Tongue (tissue), 2 donors: ENCODE data around the gene CDC34. TPM values are rescaled to one million over a fixed set of nuclear protein-coding genes. Genes with fewer than 3 reads are reported as not detected.

Source experiments
- DNase-seq: peaks from one replicate; pipeline ENCODE4 v3.0.0-alpha.2; 2015
- total RNA-seq: library from RNA; depleted of rRNA; stranded (reverse); fragments of >200 nt; gene quantifications from one replicate; pipeline ENCODE4 v1.2.3, GENCODE V29; 2014

CDC34 gene
- total RNA-seq, 1 donor from 2014 or later, result 64.1 TPM

- DNase-seq, result no peak
Observed at GRCh38 chr19:519449-519865, 12.1 kb upstream of the CDC34 start.

DNA sequence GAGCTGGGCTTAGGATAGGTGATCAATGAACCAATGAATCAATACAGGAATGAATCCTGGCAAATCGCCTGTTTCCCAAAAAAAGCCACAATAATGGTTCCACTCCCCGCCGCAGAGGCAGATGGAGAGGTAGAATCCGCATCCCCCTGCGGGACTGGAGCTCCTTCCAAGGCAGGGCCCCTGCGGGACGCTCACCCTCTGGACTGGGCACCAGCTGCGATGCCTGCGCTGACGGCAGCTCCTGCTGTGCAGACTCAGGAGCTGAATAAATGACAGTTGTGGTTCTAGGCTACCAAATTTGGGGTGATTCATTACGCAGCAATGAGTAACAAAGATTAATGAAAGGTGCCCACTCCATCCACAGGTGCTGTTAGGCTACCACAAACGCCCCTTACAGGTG, 8.8 kb upstream of the CDC34 start:
- no peak for DNase-seq

GRCh38 chr19:524062-524674, 7.4 kb upstream of the CDC34 start:
- no peak for DNase-seq

GRCh38 chr19:525029-525428, 6.5 kb upstream of the CDC34 start:
- no peak for DNase-seq

DNA sequence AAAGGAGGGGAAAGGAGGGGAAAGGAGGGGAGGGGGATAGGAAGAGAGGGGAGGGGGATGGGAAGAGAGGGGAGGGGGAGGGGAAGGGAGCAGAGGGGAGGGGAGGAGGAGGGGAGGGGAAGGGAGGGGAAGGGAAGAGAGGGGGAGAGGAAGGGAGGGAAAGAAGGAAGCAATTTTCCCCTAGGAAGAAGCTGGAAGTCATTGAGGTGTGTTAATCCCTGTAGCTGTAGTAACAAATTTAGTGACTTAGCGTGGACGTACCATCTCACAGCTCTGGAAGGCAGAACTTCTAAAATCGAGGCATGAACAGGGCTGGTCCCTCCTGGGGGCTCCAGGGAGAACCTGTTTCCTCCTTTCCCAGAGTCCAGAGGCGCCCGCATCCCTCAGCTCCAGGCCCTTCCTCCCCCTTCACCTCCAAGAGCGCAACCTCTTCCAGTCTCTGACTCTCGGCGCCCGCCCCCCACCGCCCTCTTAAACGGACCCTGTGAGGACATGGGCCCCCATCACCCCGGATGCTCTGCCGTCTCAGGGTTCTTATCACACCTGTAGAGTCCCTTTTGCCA, 5.6 kb upstream of the CDC34 start:
- no peak for DNase-seq

DNA sequence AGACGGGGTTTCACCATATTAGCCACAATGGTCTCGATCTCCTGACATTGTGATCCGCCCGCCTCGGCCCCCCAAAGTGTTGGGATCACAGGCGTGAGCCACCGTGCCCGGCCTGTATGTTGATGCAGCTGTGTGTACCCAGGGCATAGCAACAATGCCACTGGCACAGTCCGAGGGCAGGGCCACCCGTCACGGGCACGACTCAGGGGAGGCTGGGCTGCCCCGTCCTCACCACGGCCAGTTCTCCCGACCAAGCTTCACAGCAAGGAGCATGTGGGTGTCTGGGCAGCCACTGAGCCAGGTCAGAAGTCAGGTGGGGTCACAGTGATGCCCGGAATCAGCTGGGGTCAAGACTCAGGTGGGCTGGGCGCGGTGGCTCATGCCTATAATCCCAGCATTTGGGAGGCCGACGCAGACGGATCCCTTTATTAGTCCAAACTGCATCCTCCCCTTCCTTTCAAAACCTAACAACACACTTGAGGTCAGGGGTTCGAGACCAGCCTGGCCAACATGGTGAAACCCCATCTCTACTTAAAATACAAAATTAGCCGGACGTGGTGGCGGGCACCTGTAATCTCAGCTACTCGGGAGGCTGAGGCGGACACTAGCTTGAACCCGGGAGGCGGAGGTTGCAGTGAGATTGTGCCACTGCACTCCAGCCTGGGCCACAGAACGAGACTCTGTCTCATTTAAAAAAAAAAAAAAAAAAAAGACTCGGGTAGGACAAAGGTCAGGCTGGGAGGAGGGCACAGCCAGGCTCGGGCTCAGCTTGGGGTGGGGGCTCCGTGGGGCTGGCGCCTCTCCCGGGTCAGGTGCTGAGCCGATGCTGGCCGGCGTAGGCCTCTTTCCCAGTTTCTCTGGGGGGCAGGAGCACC, 1.2 kb upstream of the CDC34 start:
- DNase-seq, result no peak

GRCh38 chr19:531009-531752, 379 bp upstream of the CDC34 start:
- peak; percentile 95 for DNase-seq

DNA sequence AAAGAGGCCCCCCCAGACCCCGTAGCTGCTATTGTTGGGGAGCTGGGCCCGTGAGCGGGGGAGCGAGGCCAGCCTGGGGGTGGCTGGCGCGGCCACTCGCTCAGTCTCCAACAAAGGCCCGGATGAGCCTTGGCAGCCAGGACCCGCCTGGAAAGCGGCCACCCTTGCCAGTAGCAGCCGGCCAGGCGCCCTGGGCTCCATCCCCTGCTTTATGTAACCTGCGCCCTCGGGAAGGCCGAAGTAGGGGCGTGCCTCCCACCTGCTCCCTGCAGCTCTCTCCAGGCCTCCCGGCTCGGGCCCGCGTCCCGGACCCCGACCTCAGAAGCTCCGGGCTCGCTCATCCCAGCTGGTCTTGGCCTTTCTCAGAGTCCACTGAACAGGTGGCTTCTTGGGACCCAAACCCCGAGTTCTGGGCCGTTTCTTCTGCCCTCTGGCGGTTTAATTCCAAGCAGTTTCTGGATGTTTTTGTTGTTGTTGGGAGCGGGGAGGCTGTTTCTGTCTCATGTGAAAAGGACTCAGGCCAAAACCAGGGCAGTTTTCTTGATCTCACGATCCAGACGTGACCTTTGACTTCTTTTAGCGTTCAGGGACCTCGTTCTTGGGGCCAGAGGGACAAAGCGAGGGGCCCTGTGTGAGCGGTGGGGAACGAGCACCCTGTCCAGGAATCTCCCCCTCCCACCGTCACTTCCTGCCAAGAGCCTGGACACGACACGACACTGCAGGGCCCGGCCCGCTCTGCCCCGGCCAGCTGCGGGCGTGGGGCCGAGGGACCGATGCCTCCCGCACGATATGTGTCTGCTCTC, 1.2 kb downstream of the CDC34 start:
- DNase-seq, result peak; percentile 86

GRCh38 chr19:533364-534058, 2.0 kb downstream of the CDC34 start:
- peak; percentile 40 for DNase-seq

DNA sequence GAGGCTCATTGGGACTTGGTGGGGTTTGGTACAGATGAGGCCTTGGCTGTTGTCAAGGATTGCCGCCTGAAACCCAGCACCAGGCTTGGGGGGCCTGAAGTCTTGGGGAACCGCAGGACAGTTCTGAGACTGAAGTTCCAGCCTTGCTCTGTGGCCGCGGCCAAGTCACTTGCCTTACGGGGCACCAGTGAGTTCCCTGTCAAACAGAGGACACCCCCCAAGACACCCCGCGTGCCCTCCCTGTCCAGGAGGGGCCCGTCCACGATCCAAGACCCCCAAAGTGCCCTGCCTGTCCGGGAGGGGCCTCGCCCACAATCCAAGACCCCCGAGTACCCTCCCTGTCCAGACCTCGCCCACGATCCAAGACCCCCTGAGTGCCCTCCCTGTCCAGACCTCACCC, 2.5 kb downstream of the CDC34 start:
- no peak for DNase-seq

DNA sequence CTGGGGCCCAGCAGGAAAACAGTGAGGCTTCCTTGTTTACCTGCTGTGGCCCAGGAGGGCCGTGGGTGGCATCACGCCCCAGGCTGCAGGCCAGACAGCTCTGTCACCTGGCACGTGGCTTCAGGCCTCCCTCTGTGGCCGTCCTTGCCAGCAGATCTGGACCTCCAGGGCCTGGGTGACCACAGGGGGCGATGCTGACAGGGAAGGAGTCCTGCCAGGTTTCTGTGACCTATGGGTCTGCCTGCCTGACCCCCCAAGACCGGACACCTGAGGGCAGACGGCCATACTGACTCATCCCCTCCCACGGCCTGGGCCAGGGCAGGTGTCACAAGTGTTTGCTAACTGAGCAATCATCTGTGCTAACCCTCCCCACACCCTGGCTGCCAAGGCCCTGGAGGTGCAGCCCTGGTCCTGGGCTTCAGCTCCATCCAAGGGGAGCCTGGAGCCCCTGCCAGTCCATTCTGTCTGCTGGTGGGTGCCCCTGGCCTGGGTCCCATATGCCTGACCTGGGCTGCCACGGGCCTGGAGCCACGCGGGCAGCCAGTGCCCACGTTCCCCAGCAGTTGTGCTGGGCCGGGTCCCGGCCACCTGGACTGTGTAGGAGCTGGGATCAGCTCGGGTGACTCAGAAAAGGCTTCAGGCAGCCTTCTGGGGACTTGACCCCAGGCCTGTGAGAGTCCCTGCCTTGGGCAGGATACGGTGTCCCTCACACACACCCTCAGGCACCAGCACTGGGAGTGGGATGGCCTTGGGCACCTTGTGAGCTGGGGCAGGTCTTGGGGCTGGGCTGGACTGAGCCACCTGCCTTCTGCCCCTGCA, 3.7 kb downstream of the CDC34 start:
- no peak for DNase-seq

GRCh38 chr19:536031-536880, 4.7 kb downstream of the CDC34 start:
- DNase-seq, result no peak

DNA sequence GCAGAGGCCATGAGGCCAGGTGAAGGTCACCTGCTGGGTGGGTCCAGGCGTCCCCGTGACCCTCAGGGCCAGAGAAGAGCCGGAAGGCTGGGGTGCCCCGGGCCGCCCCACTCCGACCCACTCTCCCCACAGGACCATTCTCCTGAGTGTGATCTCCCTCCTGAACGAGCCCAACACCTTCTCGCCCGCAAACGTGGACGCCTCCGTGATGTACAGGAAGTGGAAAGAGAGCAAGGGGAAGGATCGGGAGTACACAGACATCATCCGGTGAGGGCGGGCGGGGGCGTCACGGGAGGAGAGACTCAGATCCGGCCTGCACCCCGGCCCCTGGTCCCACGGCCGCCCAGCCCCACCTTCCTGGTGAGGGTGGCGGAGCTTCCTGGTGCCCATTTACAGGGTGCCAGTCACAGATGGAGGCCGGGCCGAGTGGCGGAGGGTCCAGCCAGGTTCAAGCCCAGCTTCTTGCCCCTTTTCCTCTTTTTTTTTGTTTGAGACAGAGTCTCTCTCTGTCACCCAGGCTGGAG, 5.4 kb downstream of the CDC34 start:
- no peak for DNase-seq

DNA sequence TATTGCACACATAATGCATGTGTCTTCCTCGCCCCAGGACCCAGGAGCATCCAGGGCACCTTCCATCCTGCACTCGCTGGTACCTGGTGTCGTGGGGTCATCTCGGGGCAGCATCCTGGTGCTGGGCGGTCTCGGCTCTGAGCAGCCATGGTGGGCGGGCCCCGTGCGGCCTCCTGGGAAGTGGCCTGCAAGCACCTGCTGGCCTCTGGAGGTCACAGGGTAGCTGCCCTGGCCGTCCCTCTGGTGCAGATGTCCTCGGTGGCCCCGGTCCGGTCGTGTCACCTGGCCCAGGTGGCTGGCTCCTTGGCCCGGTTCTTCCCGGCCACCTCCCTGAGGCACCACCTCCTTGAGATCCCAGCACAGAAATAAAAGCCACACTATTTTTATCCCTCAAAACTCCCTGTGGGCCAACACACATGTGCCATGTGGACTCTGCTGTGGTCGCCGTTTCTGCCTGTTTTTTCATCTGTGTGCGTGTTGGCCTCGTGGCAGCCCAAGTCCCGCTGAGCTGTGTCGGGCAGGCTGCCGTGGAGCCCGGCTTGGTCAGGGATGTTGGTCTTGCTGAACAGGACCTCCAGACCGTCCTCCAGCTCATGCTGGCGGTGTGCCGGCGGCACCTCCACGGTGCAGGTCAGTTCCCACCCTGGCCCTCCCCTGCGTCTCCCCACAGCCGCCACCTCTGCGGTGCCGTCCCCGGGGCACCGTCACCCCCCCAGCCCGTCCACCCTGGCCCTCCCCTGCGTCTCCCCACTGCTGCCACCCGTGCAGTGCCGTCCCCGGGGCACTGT, 7.3 kb downstream of the CDC34 start:
- no peak for DNase-seq

DNA sequence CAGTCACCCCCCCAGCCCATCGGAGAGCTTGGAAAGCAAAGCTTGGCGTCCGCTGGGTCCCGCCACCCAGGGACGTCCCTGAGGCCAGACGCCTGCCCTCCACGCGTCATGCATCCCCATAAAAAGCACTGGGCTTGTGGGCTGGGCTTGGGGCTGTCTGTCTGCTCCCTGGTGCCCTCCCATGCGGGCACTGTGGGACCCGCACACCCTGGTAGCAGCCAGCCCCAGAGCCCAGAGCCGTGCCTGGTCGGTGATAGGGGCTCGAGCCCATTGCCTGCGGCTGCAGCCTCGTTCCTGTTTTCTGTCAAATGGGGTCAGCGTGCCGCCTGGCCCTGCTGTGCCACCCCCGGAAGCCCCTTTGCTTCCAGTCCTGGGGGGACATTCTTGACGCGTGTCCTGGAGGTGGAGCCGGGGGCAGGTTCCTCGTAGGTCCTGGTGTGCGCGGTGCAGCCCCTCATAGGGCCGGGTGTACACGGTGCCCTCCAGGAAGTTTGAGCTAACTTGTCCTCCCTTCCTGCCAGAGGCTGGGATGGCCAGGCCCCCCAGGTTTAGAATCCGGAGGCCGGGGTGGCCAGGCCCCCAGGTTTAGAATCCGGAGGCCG, 8.0 kb downstream of the CDC34 start:
- no peak for DNase-seq

- DNase-seq, result no peak
Observed at GRCh38 chr19:540867-541637, 9.5 kb downstream of the CDC34 start.

- DNase-seq, result no peak
Observed at GRCh38 chr19:541699-542098, 10.1 kb downstream of the CDC34 start.
